Adrenal gland (tissue), 5 donors: ENCODE results near the gene SLC6A12.

Experiments
- CTCF ChIP-seq, 6 experiments: fragments of 450-650 bp in 4 of 6; fragments of 200-600 bp in 2 of 6; sonication (generic) in 1 of 6; IDR thresholded peaks; 1 replicate in 5 of 6; 2 replicates in 1 of 6; pipeline versions ENCODE4 v1.5.1 to v1.8.0; 2016 to 2021; ENCODE audit warnings: antibody characterized with exemption in 6 of 6, mild to moderate bottlenecking in 2 of 6, moderate library complexity in 1 of 6
- POLR2A ChIP-seq, 2 donors: fragments of 450-650 bp; IDR thresholded peaks; one replicate each; pipeline ENCODE4 v1.6.1; 2017; ENCODE audit warnings: antibody characterized with exemption in 2 of 2, mild to moderate bottlenecking in 2 of 2, moderate library complexity in 1 of 2
- donor health status: DM: no; HTN: no; CAD: no.

- no peak for TF ChIP-seq CTCF (IDR thresholded peaks at IDR 0.05)
- no peak for TF ChIP-seq POLR2A (IDR thresholded peaks at IDR 0.05)
Observed at GRCh38 chr12:179131-179884, 34.6 kb downstream of the SLC6A12 start.
